Trophoblast cell (in vitro differentiated cells and primary cell): ENCODE measurements around the gene MRPL28.
"Not testable (repeated sequence)": the region's sequence is repeated elsewhere in the genome, so short reads cannot be mapped to it uniquely, and the experiment has no call there.

Source experiments
- DNase-seq, 2 donors: peaks; one replicate each; pipeline ENCODE4 v3.0.0-alpha.2; 2016
- H2AFZ ChIP-seq: 2 replicates; pipeline ENCODE4 v1.6.1; 2013; ENCODE audit warnings: low read length, moderate library complexity, mild to moderate bottlenecking; ENCODE audit not compliant: insufficient read depth, poor library complexity
- H2AK5ac ChIP-seq: 2 replicates; pipeline ENCODE4 v1.6.1; 2013; ENCODE audit warnings: mild to moderate bottlenecking, low read length
- H2BK120ac ChIP-seq: 2 replicates; pipeline ENCODE4 v1.6.1; 2013; ENCODE audit warnings: low read length, mild to moderate bottlenecking, moderate library complexity; ENCODE audit not compliant: insufficient read depth, poor library complexity
- H2BK12ac ChIP-seq: 2 replicates; pipeline ENCODE4 v1.6.1; 2013; ENCODE audit warnings: mild to moderate bottlenecking, low read length, moderate library complexity
- H2BK5ac ChIP-seq: 2 replicates; pipeline ENCODE4 v1.6.1; 2013; ENCODE audit warnings: low read length, low read depth, moderate library complexity, mild to moderate bottlenecking; ENCODE audit not compliant: poor library complexity
- H3K14ac ChIP-seq: 2 replicates; pipeline ENCODE4 v1.6.1; 2013; ENCODE audit warnings: mild to moderate bottlenecking, low read length
- H3K18ac ChIP-seq: 2 replicates; pipeline ENCODE4 v1.6.1; 2013; ENCODE audit warnings: mild to moderate bottlenecking, low read length
- H3K23ac ChIP-seq: 2 replicates; pipeline ENCODE4 v1.6.1; 2013; ENCODE audit warnings: low read length
- H3K27ac ChIP-seq: 2 replicates; pipeline ENCODE4 v1.5.1; 2013; ENCODE audit warnings: low read depth, mild to moderate bottlenecking, inconsistent platforms, low read length, moderate library complexity
- H3K27me3 ChIP-seq: 2 replicates; pipeline ENCODE4 v1.6.1; 2013; ENCODE audit warnings: inconsistent platforms, mild to moderate bottlenecking, low read length, moderate library complexity; ENCODE audit not compliant: insufficient read depth
- H3K36me3 ChIP-seq, 2 experiments: 1 replicate in 1 of 2; 2 replicates in 1 of 2; pipeline ENCODE4 v1.6.1; 2013; ENCODE audit warnings: low read length in 2 of 2, mild to moderate bottlenecking in 2 of 2, moderate library complexity in 1 of 2; ENCODE audit not compliant: insufficient read depth in 2 of 2, control insufficient read depth in 1 of 2
- H3K4ac ChIP-seq: 2 replicates; pipeline ENCODE4 v1.6.1; 2013; ENCODE audit warnings: low read depth, mild to moderate bottlenecking, low read length, moderate library complexity
- H3K4me1 ChIP-seq, 2 experiments: 1 replicate in 1 of 2; 2 replicates in 1 of 2; pipeline ENCODE4 v1.6.1; 2013; ENCODE audit warnings: low read length in 2 of 2, mild to moderate bottlenecking in 2 of 2, moderate library complexity in 1 of 2; ENCODE audit not compliant: insufficient read depth in 2 of 2, control insufficient read depth in 1 of 2
- H3K4me2 ChIP-seq: 2 replicates; pipeline ENCODE4 v1.6.1; 2013; ENCODE audit warnings: inconsistent platforms, mild to moderate bottlenecking, low read length, moderate library complexity
- H3K4me3 ChIP-seq: 2 replicates; pipeline ENCODE4 v1.5.1; 2013; ENCODE audit warnings: mild to moderate bottlenecking, low read depth, low read length, inconsistent platforms
- H3K79me1 ChIP-seq: one replicate; pipeline ENCODE4 v1.6.1; 2013; ENCODE audit warnings: low read length
- H3K79me2 ChIP-seq: 2 replicates; pipeline ENCODE4 v1.6.1; 2013; ENCODE audit warnings: low read length, mild to moderate bottlenecking; ENCODE audit not compliant: control insufficient read depth, insufficient read depth, poor library complexity
- H3K9ac ChIP-seq: 2 replicates; pipeline ENCODE4 v1.6.1; 2013; ENCODE audit warnings: mild to moderate bottlenecking, low read length
- H3K9me3 ChIP-seq: 2 replicates; pipeline ENCODE4 v1.6.1; 2013; ENCODE audit warnings: low read depth, mild to moderate bottlenecking, control low read depth, inconsistent platforms, low read length; ENCODE audit not compliant: insufficient read depth
- H4K12ac ChIP-seq: 2 replicates; pipeline ENCODE4 v1.6.1; 2013; ENCODE audit warnings: low read depth, mild to moderate bottlenecking, low read length, moderate library complexity
- H4K8ac ChIP-seq: 2 replicates; pipeline ENCODE4 v1.6.1; 2013; ENCODE audit warnings: low read depth, mild to moderate bottlenecking, low read length, moderate library complexity
- H4K91ac ChIP-seq: one replicate; pipeline ENCODE4 v1.6.1; 2013; ENCODE audit warnings: low read depth, mild to moderate bottlenecking, low read length, moderate library complexity
- WGBS: extraction: QIAGEN DNeasy Blood & Tissue Kit; methylation state at CpG from one replicate; pipeline ENCODE4 v1.1.7; 2013; ENCODE audit warnings: missing lambda C conversion rate; ENCODE audit not compliant: insufficient read length, insufficient coverage; ENCODE audit errors: extremely low coverage; 5-methylcytosine and 5-hydroxymethylcytosine counted together

Gene MRPL28

GRCh38 chr16:341974-342336 lies 28.4 kb downstream of the MRPL28 start:
- not testable (repeated sequence) for H3K4ac ChIP-seq, H3K4me2 ChIP-seq, H3K79me2 ChIP-seq, H2BK5ac ChIP-seq, H3K9me3 ChIP-seq, H3K18ac ChIP-seq, H4K12ac ChIP-seq, H2AFZ ChIP-seq, H3K79me1 ChIP-seq, H3K14ac ChIP-seq, H3K4me1 ChIP-seq, H2BK120ac ChIP-seq, H3K9ac ChIP-seq, H3K27ac ChIP-seq, H2BK12ac ChIP-seq, H2AK5ac ChIP-seq, H3K23ac ChIP-seq, H4K8ac ChIP-seq, H3K4me3 ChIP-seq, DNase-seq, H4K91ac ChIP-seq, H3K27me3 ChIP-seq
- WGBS = no CpG with 5 or more reads among the region's 13 CpGs
- H3K36me3 ChIP-seq = peaks cover 13 to 18% of the 10 kb centered on the region in 2 experiments

- not testable (repeated sequence) for H3K4me1 ChIP-seq, H3K18ac ChIP-seq, H2BK5ac ChIP-seq, H3K4me3 ChIP-seq, H2BK120ac ChIP-seq, H3K23ac ChIP-seq, H2BK12ac ChIP-seq, H3K4ac ChIP-seq, H3K4me2 ChIP-seq, H3K27me3 ChIP-seq, H4K91ac ChIP-seq, H4K12ac ChIP-seq, H4K8ac ChIP-seq, H3K27ac ChIP-seq, H3K79me1 ChIP-seq, H3K14ac ChIP-seq, H3K9ac ChIP-seq, H3K9me3 ChIP-seq, DNase-seq, H3K79me2 ChIP-seq, H2AFZ ChIP-seq, H2AK5ac ChIP-seq
- peaks cover 13 to 18% of the 10 kb centered on the region in 2 experiments for H3K36me3 ChIP-seq
- no CpG with 5 or more reads among the region's 47 CpGs for WGBS
These were observed 29.0 kb downstream of the MRPL28 start for GRCh38 chr16:341095-341973.

- Histone ChIP-seq H2AK5ac (no peak overlapping the region), H3K27ac (no peak overlapping the region), H3K27me3 (no peaks in the 10 kb centered on the region), H4K91ac (no peak overlapping the region), H4K8ac (no peak overlapping the region), H2BK120ac (no peak overlapping the region), H3K4me3 (no peak overlapping the region), H4K12ac (no peak overlapping the region), H3K79me2 (peaks cover 2% of the 10 kb centered on the region), H3K4me2 (no peak overlapping the region), H3K18ac (no peak overlapping the region), H3K9ac (no peak overlapping the region), H2AFZ (no peak overlapping the region), H3K4me1 (no peaks in the 10 kb centered on the region), H3K23ac (no peak overlapping the region), H3K36me3 (peaks cover 10 to 14% of the 10 kb centered on the region in 2 experiments), H3K4ac (no peak overlapping the region), H2BK5ac (no peak overlapping the region), H3K79me1 (no peaks in the 10 kb centered on the region), H3K14ac (no peak overlapping the region), H3K9me3 (peaks cover 3% of the 10 kb centered on the region), H2BK12ac (no peak overlapping the region)
- WGBS = no CpG with 5 or more reads among the region's 23 CpGs
- DNase-seq = peak in 1 of 2 donors; percentile 47
These were observed 29.8 kb downstream of the MRPL28 start for GRCh38 chr16:340370-341091.

GRCh38 chr16:339680-340079 lies 30.7 kb downstream of the MRPL28 start:
- Histone ChIP-seq H3K9me3 (peaks cover 3% of the 10 kb centered on the region), H2AK5ac (no peak overlapping the region), H3K4me3 (no peak overlapping the region), H3K79me1 (no peaks in the 10 kb centered on the region), H4K12ac (no peak overlapping the region), H2BK120ac (no peak overlapping the region), H3K4me2 (no peak overlapping the region), H4K8ac (no peak overlapping the region), H3K9ac (no peak overlapping the region), H2AFZ (no peak overlapping the region), H2BK12ac (no peak overlapping the region), H3K23ac (no peak overlapping the region), H3K4me1 (peaks cover 0 to 4% of the 10 kb centered on the region in 2 experiments), H3K27ac (no peak overlapping the region), H4K91ac (no peak overlapping the region), H2BK5ac (no peak overlapping the region), H3K79me2 (no peaks in the 10 kb centered on the region), H3K18ac (no peak overlapping the region), H3K36me3 (peaks cover 5 to 7% of the 10 kb centered on the region in 2 experiments), H3K14ac (no peak overlapping the region), H3K4ac (peak overlapping the region; percentile 17), H3K27me3 (no peaks in the 10 kb centered on the region)
- WGBS = no CpG with 5 or more reads among the region's 5 CpGs
- DNase-seq = no peak
